ENCODE measurements around the gene ARRDC3. TPM values are rescaled to one million over a fixed set of nuclear protein-coding genes. Genes with fewer than 3 reads are reported as not detected.
"Not testable (repeated sequence)": the region's sequence is repeated elsewhere in the genome, so short reads cannot be mapped to it uniquely, and the experiment has no call there.

Gene ARRDC3
- polyA plus RNA-seq, 4 donors = 142 to 182 (median 157) TPM

- not testable (repeated sequence) for DNase-seq (ENCODE audit: low read depth in 4 of 4, low spot score in 3 of 4)
Measured at GRCh38 chr5:91385596-91385995, 2.5 kb upstream of the ARRDC3 start.

GRCh38 chr5:91384671-91385430 is 1.7 kb upstream of the ARRDC3 start:
- DNase-seq (ENCODE audit: low read depth in 4 of 4, low spot score in 3 of 4) = peak in 3 of 4 donors; percentile 70 to 84 (median 81)

DNA sequence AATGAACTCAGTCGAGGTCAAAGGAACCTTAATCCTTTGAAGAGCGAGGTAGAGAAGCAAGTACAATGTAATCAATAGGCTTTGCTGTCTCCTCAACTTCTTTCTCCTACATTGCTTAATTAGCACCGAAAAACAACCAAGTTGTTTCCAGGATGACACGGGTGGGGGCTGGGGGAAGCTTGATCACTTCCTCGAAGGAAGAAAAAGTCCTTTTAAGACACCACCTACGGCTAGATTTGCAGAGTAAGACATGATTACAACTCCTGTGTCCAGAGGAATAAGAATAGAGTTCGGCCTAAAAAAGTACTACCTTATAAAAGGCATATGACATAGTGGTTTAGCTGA is 811 bp upstream of the ARRDC3 start:
- peak in 2 of 4 donors; percentile 26 to 52 for DNase-seq (ENCODE audit: low read depth in 4 of 4, low spot score in 3 of 4)

DNA sequence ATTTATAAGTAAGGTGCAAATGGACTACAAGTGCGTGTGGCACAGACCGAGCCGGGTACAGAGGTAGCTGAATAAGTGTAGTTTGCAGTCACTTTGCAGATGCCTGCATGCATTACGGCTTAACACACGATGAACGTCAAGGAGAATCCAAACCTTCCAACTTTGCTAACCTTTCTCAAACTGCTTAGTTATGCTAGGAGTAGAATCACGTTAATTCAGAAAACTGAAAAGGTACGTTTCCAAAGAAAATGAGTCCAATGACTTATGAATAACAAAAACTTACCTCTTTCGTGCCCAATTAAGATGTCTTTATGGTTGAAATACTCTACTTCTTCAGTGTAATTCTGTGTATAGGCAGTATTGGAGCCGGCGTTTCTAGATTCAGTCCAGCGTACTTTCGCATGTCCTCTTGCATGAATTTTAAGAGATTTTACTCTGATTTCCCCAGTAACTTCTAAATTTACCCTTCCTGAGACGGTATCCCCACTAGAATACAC is 539 bp downstream of the ARRDC3 start:
- peak in 3 of 4 donors; percentile 26 to 63 (median 63) for DNase-seq (ENCODE audit: low read depth in 4 of 4, low spot score in 3 of 4)

- DNase-seq (ENCODE audit: low read depth in 4 of 4, low spot score in 3 of 4) = peak; percentile 76 to 95 (median 90)
Measured at GRCh38 chr5:91381774-91382359, 1.2 kb downstream of the ARRDC3 start.

DNA sequence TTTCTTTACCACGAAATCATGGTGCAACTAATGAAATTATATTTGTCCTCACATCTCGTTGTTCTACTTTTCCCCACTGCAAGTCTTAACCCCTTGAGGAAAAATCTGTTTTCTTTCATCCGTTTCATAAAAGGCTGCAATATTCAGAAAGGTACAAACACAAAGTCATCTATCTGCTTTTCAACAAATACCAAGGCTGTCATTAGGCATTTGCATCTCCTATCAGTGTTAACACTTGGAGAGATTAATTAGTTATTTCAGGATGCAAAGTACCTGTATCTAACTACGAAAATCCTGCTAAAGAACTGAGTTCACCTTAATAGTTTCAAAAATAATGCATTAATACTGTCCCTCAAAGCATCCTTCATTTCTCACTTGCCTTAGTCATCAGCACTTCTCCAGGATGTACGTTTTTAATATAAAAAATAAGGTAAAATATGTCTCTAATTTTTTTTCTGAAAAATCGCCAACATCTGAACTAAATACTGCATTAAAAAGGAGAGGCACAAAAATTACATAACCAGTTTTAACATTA is 1.8 kb downstream of the ARRDC3 start:
- DNase-seq (ENCODE audit: low read depth in 4 of 4, low spot score in 3 of 4) = no peak

DNA sequence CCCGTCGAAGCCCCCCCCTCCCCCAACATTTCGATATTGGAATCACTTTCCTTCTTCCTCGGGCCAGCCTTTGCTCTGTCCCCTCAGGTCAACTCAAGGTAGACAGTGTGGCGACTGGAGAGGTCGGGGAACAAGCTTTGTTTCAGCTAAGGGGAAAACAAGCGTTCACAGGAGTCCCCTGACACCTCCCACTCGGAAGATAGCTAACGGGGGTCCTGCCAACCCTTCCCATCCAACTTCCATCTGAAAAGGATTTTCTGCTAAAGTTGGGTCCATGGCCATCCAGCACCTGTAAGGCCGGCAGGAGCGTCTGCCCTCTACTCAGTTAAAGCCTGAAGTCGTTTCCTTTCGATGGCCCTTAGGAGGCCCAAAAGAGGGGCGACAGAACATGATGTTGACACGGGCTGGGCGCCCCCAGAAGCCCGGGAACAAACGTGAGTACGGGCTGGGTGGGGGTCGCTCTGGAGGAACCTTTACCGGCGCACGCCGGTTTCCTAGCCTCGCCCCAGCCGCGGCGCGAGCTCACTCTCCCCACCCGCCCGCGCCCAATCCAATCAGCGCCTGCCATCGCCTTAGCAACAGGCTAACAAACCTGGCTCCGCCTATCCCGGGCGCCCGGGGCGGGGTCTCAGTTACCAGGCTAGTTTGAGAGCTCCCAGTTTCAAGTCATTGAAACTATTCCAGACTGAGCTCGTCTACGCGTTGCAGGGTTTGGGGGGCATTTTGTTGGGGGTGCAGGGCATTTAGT is 2.5 kb downstream of the ARRDC3 start:
- DNase-seq (ENCODE audit: low read depth in 4 of 4, low spot score in 3 of 4) = peak; percentile 95 to 98 (median 96)

DNA sequence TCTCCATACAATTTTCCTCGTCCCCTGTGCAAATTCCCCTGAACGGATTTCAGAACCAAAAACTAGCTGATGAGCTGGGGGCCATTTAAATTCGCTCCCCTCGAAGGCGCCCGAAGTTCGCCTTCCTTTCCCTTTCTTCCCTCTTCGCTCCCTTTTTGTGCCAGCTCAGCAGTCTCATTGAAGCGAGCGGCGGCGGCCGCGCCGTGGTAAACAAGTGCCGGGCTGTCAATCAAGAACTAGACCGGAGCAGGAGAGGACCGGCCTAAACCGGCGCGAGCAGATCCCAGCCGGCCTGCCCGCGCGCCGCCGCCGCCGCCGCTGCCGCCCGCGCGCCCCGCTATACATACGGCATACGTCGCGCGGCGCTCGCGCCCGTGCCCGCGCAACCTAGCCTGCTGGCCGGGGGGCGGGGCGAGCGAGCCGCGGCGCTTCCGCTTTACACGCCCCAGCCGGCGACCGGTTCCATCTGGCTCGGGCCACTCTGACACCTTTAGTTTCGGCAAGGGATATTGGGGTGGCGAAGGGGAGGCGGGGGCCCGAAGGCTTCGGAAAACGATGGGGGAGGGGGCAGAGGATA is 3.1 kb downstream of the ARRDC3 start:
- DNase-seq (ENCODE audit: low read depth in 4 of 4, low spot score in 3 of 4) = peak; percentile 85 to 94 (median 90)

GRCh38 chr5:91379246-91379913 is 3.7 kb downstream of the ARRDC3 start:
- no peak for DNase-seq (ENCODE audit: low read depth in 4 of 4, low spot score in 3 of 4)

DNA sequence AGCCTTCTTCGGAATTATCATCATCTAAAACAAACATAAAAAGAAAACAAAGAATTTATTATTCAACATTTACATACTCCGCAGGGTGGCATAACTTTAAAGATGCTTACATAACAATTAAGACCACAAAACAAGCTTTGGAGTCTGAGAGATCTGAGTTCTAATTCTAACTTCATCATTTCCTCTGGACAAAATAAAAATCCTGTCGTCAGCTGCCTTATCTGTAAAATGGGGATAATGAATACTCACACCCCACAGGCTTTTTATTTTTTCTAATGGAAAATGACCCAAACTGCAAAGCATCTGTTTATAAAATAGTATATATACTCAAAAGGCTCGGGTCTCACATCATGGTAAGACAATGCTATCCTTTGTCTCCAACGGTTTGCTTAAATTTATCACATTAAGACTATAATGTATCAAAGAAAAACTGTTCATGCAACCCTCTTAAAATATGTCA is 4.3 kb downstream of the ARRDC3 start:
- DNase-seq (ENCODE audit: low read depth in 4 of 4, low spot score in 3 of 4) = peak in 2 of 4 donors; percentile 18 to 25

DNA sequence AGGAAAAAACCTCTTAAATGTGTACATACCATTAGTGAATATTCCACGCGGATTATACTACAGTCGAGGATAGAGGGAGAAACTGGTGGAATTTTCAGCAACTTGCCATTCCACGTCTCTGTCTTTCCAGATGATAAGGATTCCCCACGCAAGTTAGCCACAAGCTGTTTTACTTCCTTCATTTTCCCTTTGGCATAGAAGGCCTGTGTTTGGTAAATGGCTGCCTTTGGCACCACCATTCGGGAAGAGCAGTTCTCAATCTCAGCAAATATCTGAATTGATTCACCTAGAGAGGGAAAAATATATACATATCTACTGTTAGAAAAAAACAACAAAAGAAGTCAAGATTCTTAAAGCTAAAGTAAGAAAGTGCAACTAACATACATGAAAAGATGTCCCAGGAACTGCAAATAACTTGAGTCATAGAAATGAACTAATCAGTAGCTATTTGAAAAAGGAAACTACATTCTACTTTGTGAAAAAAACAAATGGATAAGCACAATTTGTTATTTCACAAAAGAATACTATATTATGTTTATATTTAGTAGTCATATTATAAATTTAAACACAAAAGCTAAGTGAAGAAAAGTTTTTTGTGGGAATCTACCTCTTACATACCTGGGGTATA is 8.1 kb downstream of the ARRDC3 start:
- DNase-seq (ENCODE audit: low read depth in 4 of 4, low spot score in 3 of 4) = no peak

DNA sequence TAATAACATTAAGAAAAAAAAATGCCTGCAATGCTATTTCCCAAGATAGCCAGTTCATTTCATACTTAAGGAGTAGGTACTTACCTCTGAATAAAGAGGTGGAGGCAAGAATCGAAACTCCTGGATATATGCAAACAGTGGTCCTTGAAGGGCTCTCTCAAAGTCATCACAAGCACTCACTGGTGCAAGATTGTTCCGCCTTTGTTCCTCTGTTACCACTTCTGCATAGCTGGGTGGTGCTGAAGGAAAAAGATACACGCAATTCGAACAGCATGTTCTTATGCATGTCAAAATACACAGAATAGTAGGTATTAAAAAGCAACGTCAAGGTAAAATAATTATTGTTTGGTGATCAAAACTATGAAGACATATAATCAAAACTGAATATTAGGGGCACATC is 9.5 kb downstream of the ARRDC3 start:
- no peak for DNase-seq (ENCODE audit: low read depth in 4 of 4, low spot score in 3 of 4)

DNA sequence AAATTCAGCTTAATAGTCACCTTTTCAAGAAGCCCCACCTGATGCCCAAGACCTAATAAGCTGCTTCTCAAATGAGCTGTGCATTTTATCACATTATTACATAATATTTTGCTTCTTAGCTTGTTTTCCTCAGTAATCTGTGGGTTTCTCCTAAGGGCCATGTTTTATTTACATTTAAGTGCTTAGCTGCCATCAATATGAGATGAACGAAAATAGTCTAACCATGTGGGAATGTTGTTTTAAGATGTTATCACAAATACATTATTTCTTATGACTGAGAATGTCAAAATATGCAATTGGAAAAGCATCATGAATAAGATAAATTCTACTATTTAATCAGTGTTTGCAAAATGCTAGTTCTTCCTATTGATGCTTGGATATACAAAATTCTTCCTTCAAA is 10.1 kb downstream of the ARRDC3 start:
- no peak for DNase-seq (ENCODE audit: low read depth in 4 of 4, low spot score in 3 of 4)

DNA sequence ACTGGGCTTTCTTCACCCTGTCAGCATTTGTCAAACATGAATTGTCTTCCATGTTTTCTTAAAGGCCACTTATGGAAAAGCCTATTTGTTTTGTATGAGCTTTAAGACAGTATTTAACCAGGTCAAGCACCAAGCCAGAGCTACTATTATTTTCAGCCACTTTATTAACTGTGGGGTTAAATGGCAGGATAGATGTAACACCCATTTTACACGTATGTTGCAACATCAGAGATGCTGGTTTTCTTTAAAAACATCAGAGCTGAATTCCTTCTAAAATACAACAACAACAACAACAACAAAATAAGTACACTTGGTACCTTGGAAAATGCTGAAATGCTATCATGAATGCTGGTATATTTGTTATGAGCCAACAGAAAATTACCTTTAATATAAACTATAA is 13.6 kb downstream of the ARRDC3 start:
- no peak for DNase-seq (ENCODE audit: low read depth in 4 of 4, low spot score in 3 of 4)

DNA sequence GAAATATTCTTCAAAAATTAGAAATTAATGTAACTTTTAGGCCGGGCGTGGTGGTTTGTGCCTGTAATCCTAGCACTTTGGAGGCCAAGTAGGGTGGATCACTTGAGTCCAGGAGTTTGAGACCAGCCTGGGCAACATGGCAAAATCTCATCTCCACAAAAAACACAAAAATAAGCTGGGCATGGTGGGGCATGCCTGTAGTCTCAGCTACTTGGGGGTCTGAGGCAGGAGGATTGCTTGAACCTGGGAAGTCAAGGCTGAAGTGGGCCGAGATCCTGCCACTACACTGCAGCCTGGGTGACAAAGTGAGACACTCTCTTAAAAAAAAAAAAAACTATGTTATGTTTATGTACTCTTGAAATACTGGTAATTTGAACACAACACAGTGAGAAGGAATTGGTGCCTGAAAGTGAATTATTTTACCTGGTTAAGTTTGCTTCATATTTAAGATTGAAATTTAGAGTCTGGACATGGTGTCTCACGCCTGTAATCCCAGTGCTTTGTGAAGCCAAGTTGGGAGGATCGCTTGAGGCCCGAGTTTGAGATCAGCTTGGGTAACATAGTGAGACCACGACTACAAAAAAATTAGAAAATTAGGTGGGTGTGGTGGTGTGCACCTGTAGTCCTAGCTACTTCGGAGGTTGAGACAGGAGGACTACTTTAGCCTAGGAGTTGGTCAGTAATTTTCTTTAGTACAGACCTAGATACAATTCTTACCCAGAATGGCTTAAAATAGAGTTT is 15.0 kb downstream of the ARRDC3 start:
- no peak for DNase-seq (ENCODE audit: low read depth in 4 of 4, low spot score in 3 of 4)

DNA sequence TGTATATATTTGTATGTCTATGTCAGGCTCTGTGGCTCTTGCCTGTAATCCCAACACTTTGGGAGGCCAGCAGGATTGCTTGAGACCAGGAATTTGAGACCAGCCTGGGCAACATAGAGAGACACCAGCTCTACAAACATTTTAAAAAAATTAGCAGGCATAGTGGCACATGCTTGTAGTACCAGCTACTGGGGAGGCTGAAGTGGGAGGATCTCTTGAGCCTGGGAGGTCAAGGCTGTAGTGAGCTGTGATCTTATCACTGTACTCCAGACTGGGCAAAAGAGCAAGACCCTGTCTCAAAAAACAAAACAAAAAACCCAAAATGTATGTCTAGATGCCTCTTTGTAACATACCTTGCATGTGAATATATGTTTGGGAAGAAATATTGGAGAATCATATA is 15.8 kb downstream of the ARRDC3 start:
- DNase-seq (ENCODE audit: low read depth in 4 of 4, low spot score in 3 of 4) = no peak

DNA sequence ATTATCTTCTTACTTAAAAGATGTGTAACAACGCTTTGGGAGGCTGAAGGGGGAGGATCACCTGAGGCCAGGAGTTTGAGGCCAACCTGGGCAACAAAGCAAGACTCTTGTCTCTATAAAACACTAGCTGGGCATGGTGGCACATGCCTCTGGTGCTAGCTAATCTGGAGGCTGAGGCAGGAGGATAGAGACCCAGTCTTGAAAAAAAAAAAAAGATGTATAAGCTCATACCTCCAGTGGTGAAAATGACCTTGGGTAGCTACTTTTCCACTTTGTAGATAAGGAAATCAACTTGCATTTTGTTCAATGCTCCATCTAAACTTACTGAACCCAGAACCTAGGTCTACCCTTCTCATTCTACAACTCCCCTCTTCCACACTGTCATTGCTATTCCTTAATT is 16.6 kb downstream of the ARRDC3 start:
- DNase-seq (ENCODE audit: low read depth in 4 of 4, low spot score in 3 of 4) = no peak

DNA sequence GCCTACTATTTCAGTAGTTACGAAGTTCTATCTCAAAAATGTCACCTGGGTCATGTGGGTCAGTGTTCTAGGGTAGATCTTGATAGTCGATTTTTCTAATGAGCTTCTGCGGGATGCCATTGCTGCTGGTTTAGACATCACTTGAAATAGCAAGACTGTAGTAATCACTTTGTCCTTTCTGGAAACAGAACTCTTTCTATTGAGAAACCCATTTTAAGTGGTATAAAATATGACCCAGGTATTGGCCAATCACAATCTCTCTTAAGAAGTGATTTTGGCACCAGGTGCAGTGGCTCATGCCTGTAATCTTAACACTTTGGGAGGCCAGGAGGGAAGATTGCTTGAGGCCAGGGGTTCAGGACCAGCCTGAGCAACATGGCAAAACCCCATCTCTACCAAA is 17.6 kb downstream of the ARRDC3 start:
- no peak for DNase-seq (ENCODE audit: low read depth in 4 of 4, low spot score in 3 of 4)

DNA sequence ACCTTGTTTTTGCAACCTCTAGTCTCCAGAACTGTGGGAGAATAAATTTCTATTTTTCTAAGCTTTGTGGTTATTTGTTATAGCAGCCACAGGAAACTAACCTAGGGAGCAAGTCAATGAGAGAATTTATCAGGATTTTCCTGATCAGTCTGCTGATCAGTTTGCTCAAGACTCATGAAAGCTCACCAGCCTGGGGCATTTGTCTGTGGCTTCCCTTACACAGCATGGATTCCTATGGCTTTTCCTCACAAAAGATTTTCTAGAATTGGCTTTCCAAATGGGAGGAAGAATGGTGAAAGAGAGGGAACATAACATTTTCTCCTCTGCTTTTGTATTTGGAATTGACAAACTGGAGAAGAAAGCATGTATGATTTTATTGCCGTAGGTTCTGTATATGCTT is 20.2 kb downstream of the ARRDC3 start:
- DNase-seq (ENCODE audit: low read depth in 4 of 4, low spot score in 3 of 4) = no peak
